ENCODE measurements around the gene DNAJC1.

Gene DNAJC1

GRCh38 chr10:21764466-21765189 lies 238.9 kb downstream of the DNAJC1 start:
- no peak for DNase-seq

GRCh38 chr10:21760332-21760731 lies 243.2 kb downstream of the DNAJC1 start:
- no peak for DNase-seq

- DNase-seq, result no peak
Observed at GRCh38 chr10:21759232-21759631, 244.3 kb downstream of the DNAJC1 start.

GRCh38 chr10:21758696-21759095 lies 244.8 kb downstream of the DNAJC1 start:
- DNase-seq, result no peak

- DNase-seq, result no peak
Observed at GRCh38 chr10:21758239-21758638, 245.3 kb downstream of the DNAJC1 start.

- no peak for DNase-seq
Observed at GRCh38 chr10:21757185-21757901, 246.2 kb downstream of the DNAJC1 start.

GRCh38 chr10:21756707-21757106 lies 246.8 kb downstream of the DNAJC1 start:
- no peak for DNase-seq

- DNase-seq, result no peak
Observed at GRCh38 chr10:21754410-21755011, 249.0 kb downstream of the DNAJC1 start.

GRCh38 chr10:21753497-21754270 lies 249.8 kb downstream of the DNAJC1 start:
- DNase-seq, result no peak

- no peak for DNase-seq
Observed at GRCh38 chr10:21751341-21752310, 251.9 kb downstream of the DNAJC1 start.

GRCh38 chr10:21750424-21750823 lies 253.1 kb downstream of the DNAJC1 start:
- DNase-seq, result no peak

- DNase-seq, result no peak
Observed at GRCh38 chr10:21749788-21750187, 253.7 kb downstream of the DNAJC1 start.

GRCh38 chr10:21747809-21748208 lies 255.7 kb downstream of the DNAJC1 start:
- DNase-seq, result no peak

- no peak for DNase-seq
Observed at GRCh38 chr10:21746118-21746517, 257.4 kb downstream of the DNAJC1 start.

- DNase-seq, result no peak
Observed at GRCh38 chr10:21744223-21744622, 259.3 kb downstream of the DNAJC1 start.

- no peak for DNase-seq
Observed at GRCh38 chr10:21742740-21743412, 260.7 kb downstream of the DNAJC1 start.

GRCh38 chr10:21740989-21741388 lies 262.5 kb downstream of the DNAJC1 start:
- DNase-seq, result no peak

- DNase-seq, result no peak
Observed at GRCh38 chr10:21737106-21737505, 266.4 kb downstream of the DNAJC1 start.

GRCh38 chr10:21733710-21734109 lies 269.8 kb downstream of the DNAJC1 start:
- DNase-seq, result no peak

All from anterior cingulate cortex (tissue), 58 donors.